ENCODE measurements around the gene ZNF195.

The ZNF195 gene

GRCh38 chr11:3357994-3358676 is 20.8 kb downstream of the ZNF195 start:
- no peaks in the 10 kb centered on the region for H3K4me1 ChIP-seq
- H3K27ac ChIP-seq: no peak overlapping the region
- no peaks in the 10 kb centered on the region for H3K27me3 ChIP-seq (ENCODE audit: control insufficient read depth, insufficient read depth, low read length)
- peaks cover 11% of the 10 kb centered on the region for H3K36me3 ChIP-seq (ENCODE audit: control insufficient read depth, insufficient read depth, low read length)
- no peak for TF ChIP-seq CTCF (IDR thresholded peaks at IDR 0.05)
- H3K79me2 ChIP-seq: no peaks in the 10 kb centered on the region
- no peak overlapping the region for H3K9ac ChIP-seq
- H3K9me3 ChIP-seq (ENCODE audit: control insufficient read depth, low read length): no peaks in the 10 kb centered on the region
- no peak overlapping the region for H2AFZ ChIP-seq
- no peak overlapping the region for H3K4me2 ChIP-seq (ENCODE audit: low read length)
- no peak overlapping the region for H3K4me3 ChIP-seq (ENCODE audit: low read depth, low read length)

- Histone ChIP-seq H3K27ac (no peak overlapping the region), H3K79me2 (no peaks in the 10 kb centered on the region), H2AFZ (no peak overlapping the region), H3K27me3 (ENCODE audit: control insufficient read depth, insufficient read depth, low read length) (no peaks in the 10 kb centered on the region), H3K9me3 (ENCODE audit: control insufficient read depth, low read length) (no peaks in the 10 kb centered on the region), H3K4me1 (no peaks in the 10 kb centered on the region), H3K9ac (no peak overlapping the region), H3K36me3 (ENCODE audit: control insufficient read depth, insufficient read depth, low read length) (peaks cover 11% of the 10 kb centered on the region), H3K4me2 (ENCODE audit: low read length) (no peak overlapping the region), H3K4me3 (ENCODE audit: low read depth, low read length) (no peak overlapping the region)
- TF ChIP-seq CTCF (IDR thresholded peaks at IDR 0.05): no peak
Observed at GRCh38 chr11:3357302-3357701, 21.6 kb downstream of the ZNF195 start.

- no peak overlapping the region for H3K9ac ChIP-seq
- H3K79me2 ChIP-seq: no peaks in the 10 kb centered on the region
- no peak for TF ChIP-seq CTCF (IDR thresholded peaks at IDR 0.05)
- peaks cover 11% of the 10 kb centered on the region for H3K36me3 ChIP-seq (ENCODE audit: control insufficient read depth, insufficient read depth, low read length)
- H3K9me3 ChIP-seq (ENCODE audit: control insufficient read depth, low read length): no peaks in the 10 kb centered on the region
- no peaks in the 10 kb centered on the region for H3K27me3 ChIP-seq (ENCODE audit: control insufficient read depth, insufficient read depth, low read length)
- no peak overlapping the region for H3K4me2 ChIP-seq (ENCODE audit: low read length)
- H3K27ac ChIP-seq: no peak overlapping the region
- H2AFZ ChIP-seq: no peak overlapping the region
- no peak overlapping the region for H3K4me3 ChIP-seq (ENCODE audit: low read depth, low read length)
- H3K4me1 ChIP-seq: no peaks in the 10 kb centered on the region
Observed at GRCh38 chr11:3356858-3357257, 22.1 kb downstream of the ZNF195 start.

GRCh38 chr11:3353066-3353465 is 25.9 kb downstream of the ZNF195 start:
- Histone ChIP-seq H3K36me3 (ENCODE audit: control insufficient read depth, insufficient read depth, low read length) (no peaks in the 10 kb centered on the region), H2AFZ (no peak overlapping the region), H3K9ac (no peak overlapping the region), H3K4me3 (ENCODE audit: low read depth, low read length) (no peak overlapping the region), H3K4me1 (no peaks in the 10 kb centered on the region), H3K4me2 (ENCODE audit: low read length) (no peak overlapping the region), H3K9me3 (ENCODE audit: control insufficient read depth, low read length) (no peaks in the 10 kb centered on the region), H3K27me3 (ENCODE audit: control insufficient read depth, insufficient read depth, low read length) (no peaks in the 10 kb centered on the region), H3K27ac (no peak overlapping the region), H3K79me2 (no peaks in the 10 kb centered on the region)
- no peak for TF ChIP-seq CTCF (IDR thresholded peaks at IDR 0.05)

GRCh38 chr11:3347127-3347526 is 31.8 kb downstream of the ZNF195 start:
- Histone ChIP-seq H3K27ac (no peak overlapping the region), H3K9ac (no peak overlapping the region), H3K4me3 (ENCODE audit: low read depth, low read length) (no peak overlapping the region), H3K36me3 (ENCODE audit: control insufficient read depth, insufficient read depth, low read length) (no peaks in the 10 kb centered on the region), H3K27me3 (ENCODE audit: control insufficient read depth, insufficient read depth, low read length) (no peaks in the 10 kb centered on the region), H3K4me1 (no peaks in the 10 kb centered on the region), H3K9me3 (ENCODE audit: control insufficient read depth, low read length) (no peaks in the 10 kb centered on the region), H2AFZ (no peak overlapping the region), H3K4me2 (ENCODE audit: low read length) (no peak overlapping the region), H3K79me2 (no peaks in the 10 kb centered on the region)
- no peak for TF ChIP-seq CTCF (IDR thresholded peaks at IDR 0.05)
